Upper lobe of right lung (tissue), 1 donor: ENCODE data around the gene CUL2. TPM values are rescaled to one million over a fixed set of nuclear protein-coding genes. Genes with fewer than 3 reads are reported as not detected.
A peak's percentile ranks its signal among the peaks of the same experiment; 100 is the strongest.
"Not testable (repeated sequence)": the region's sequence is repeated elsewhere in the genome, so short reads cannot be mapped to it uniquely, and the experiment has no call there.

Experiments
- ATAC-seq: fragments of 200-7000 bp; cut with Tn5 transposase; one replicate; pipeline ENCODE4 v1.9.1; 2020; ENCODE audit warnings: mild to moderate bottlenecking, moderate library complexity
- DNase-seq: peaks from one replicate; pipeline ENCODE4 v3.0.0-alpha.2; 2020
- H3K27ac ChIP-seq: fragments of 200-600 bp; one replicate; pipeline ENCODE4 v1.8.0; 2022
- H3K27me3 ChIP-seq: fragments of 200-600 bp; one replicate; pipeline ENCODE4 v1.8.0; 2022; ENCODE audit warnings: mild to moderate bottlenecking
- H3K36me3 ChIP-seq: fragments of 200-600 bp; one replicate; pipeline ENCODE4 v1.8.0; 2022
- H3K4me1 ChIP-seq: fragments of 200-600 bp; one replicate; pipeline ENCODE4 v1.8.0; 2022
- H3K4me3 ChIP-seq: fragments of 200-600 bp; one replicate; pipeline ENCODE4 v1.8.0; 2022; ENCODE audit warnings: mild to moderate bottlenecking
- H3K9me3 ChIP-seq: fragments of 200-600 bp; one replicate; pipeline ENCODE4 v1.8.0; 2022
- CTCF ChIP-seq: fragments of 200-600 bp; IDR thresholded peaks from one replicate; pipeline ENCODE4 v1.8.0; 2022; ENCODE audit warnings: antibody characterized with exemption
- intact Hi-C: fragments of 100-400 bp; cut with DNase I; formaldehyde crosslinking; loops from one replicate; pipeline ENCODE4 v1.11.0; 2022
- total RNA-seq: library from RNA; stranded (reverse); fragmentation: NEBNext Ultra II Directional; extraction: Animal tissue kit (Norgen Biotek cat#: 25700); gene quantifications from one replicate; pipeline ENCODE4 v1.2.1, GENCODE V29; 2021
- donor health status: DM: no; HTN: yes; CAD: no; lungs with severe emphysema.

The CUL2 gene
- total RNA-seq, 1 donor from 2014 or later: 33.0 TPM

- H3K4me1 ChIP-seq: no peaks in the 10 kb centered on the region
- no peak for TF ChIP-seq CTCF
- intact Hi-C loops: no loop called here
- no peak overlapping the region for H3K4me3 ChIP-seq
- peaks cover 14% of the 10 kb centered on the region for H3K9me3 ChIP-seq
- no peaks in the 10 kb centered on the region for H3K27me3 ChIP-seq
- no peak overlapping the region for H3K27ac ChIP-seq
- H3K36me3 ChIP-seq: no peaks in the 10 kb centered on the region
- DNase-seq (no peak), ATAC-seq (peak; percentile 26)
Measured at GRCh38 chr10:34985823-34986222, 104.3 kb downstream of the CUL2 start.

GRCh38 chr10:34985146-34985545 is 105.0 kb downstream of the CUL2 start:
- Histone ChIP-seq H3K27ac (no peak overlapping the region), H3K4me3 (no peak overlapping the region), H3K36me3 (no peaks in the 10 kb centered on the region), H3K4me1 (no peaks in the 10 kb centered on the region), H3K27me3 (no peaks in the 10 kb centered on the region), H3K9me3 (peaks cover 14% of the 10 kb centered on the region)
- intact Hi-C loops: no loop called here
- DNase-seq: no peak
- no peak for ATAC-seq
- no peak for TF ChIP-seq CTCF

- DNase-seq (no peak), ATAC-seq (no peak)
- Histone ChIP-seq H3K36me3 (no peaks in the 10 kb centered on the region), H3K4me1 (no peaks in the 10 kb centered on the region), H3K4me3 (no peak overlapping the region), H3K27me3 (no peaks in the 10 kb centered on the region), H3K27ac (no peak overlapping the region), H3K9me3 (peaks cover 14% of the 10 kb centered on the region)
- TF ChIP-seq CTCF: no peak
- intact Hi-C loops: no loop called here
Measured at GRCh38 chr10:34981844-34982243, 108.3 kb downstream of the CUL2 start.

GRCh38 chr10:34979938-34980337 is 110.2 kb downstream of the CUL2 start:
- no peaks in the 10 kb centered on the region for H3K4me1 ChIP-seq
- peaks cover 2% of the 10 kb centered on the region for H3K9me3 ChIP-seq
- H3K36me3 ChIP-seq: no peaks in the 10 kb centered on the region
- H3K4me3 ChIP-seq: no peak overlapping the region
- no peak for DNase-seq
- TF ChIP-seq CTCF: no peak
- no peak for ATAC-seq
- intact Hi-C loops: no loop called here
- no peaks in the 10 kb centered on the region for H3K27me3 ChIP-seq
- H3K27ac ChIP-seq: no peak overlapping the region

- ATAC-seq (no peak), DNase-seq (no peak)
- no peak for TF ChIP-seq CTCF
- intact Hi-C loops: no loop called here
- Histone ChIP-seq H3K27ac (no peak overlapping the region), H3K36me3 (no peaks in the 10 kb centered on the region), H3K4me1 (no peaks in the 10 kb centered on the region), H3K9me3 (no peaks in the 10 kb centered on the region), H3K27me3 (no peaks in the 10 kb centered on the region), H3K4me3 (no peak overlapping the region)
Measured at GRCh38 chr10:34978080-34978479, 112.1 kb downstream of the CUL2 start.

- intact Hi-C loops, DNase-seq, H3K27me3 ChIP-seq, H3K36me3 ChIP-seq, H3K9me3 ChIP-seq, H3K4me3 ChIP-seq, H3K27ac ChIP-seq, ATAC-seq, H3K4me1 ChIP-seq: not testable (repeated sequence)
Measured at GRCh38 chr10:34976380-34976910, 113.7 kb downstream of the CUL2 start.
